ENCODE data around the gene GAL3ST2.

GRCh38 chr2:241795021-241795999 is 18.7 kb downstream of the GAL3ST2 start:
- no peak for TF ChIP-seq CTCF (IDR thresholded peaks at IDR 0.05; ENCODE audit: insufficient read depth, low read depth, low read length)
- no peak for TF ChIP-seq EZH2 (IDR thresholded peaks at IDR 0.05; ENCODE audit: insufficient read depth, low read length)
